GM19372 (cell line): ENCODE data around the gene THADA.
A peak's percentile ranks its signal among the peaks of the same experiment; 100 is the strongest.

Experiments
- ATAC-seq: cut with Tn5 transposase; IDR thresholded peaks from one replicate; pipeline ENCODE4 v1.9.1; 2021; ENCODE audit warnings: mild to moderate bottlenecking, low read depth, moderate library complexity; ENCODE audit not compliant: unreplicated experiment

The THADA gene

DNA sequence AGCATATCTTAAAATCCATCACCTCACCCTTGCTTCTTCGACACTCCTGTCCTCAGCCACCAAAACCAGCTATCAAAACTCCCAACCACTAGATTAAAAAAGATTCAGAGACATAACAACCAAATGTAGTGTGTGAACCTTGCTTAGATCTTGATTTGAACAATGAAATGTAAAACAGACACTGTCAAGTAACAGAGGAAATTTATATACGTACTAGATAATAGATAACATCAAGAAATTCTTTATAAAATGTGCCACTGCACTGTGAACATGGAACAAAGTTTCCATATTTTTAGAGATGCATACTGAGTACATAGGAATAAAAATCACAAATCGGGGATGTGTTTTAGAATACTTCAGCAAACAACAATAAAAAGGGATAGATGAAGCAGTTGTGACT, 86.0 kb downstream of the THADA start:
- no peak for ATAC-seq

DNA sequence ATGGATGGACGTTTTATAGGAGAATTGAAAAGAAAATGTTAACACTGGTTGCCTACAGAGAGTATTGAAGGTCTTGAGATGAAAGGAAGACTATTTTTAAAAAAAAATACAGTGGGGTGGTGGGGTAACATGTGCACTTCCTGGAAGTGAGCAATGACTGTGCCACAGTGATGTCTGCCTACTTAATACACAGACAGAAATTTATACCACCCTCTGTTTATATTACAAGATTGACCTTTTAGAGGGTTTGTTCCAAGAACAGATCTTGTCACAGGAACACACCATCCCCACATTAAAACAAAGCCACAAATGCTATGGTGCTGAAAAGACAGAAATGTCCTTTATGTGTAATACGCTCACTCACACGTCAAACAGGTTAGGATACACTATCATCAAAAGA, 87.6 kb downstream of the THADA start:
- ATAC-seq, result no peak

DNA sequence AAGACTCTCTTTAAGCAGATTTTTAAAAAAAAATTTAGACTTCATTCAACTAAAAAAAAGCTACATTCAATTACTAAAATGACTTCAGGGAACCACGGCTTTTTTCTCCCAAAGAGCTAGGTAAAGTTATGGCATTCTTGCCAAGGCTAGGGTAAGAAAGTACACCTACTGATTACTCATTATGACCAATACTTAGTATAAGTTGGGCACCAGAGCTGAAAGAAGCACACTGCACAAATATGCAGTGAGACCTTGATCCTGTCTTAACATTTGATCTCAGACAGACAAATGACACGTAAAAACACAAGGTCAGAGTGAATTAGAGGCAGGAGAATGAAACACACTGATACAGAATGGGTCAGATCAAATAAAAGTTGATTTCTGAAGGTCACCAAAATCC, 88.7 kb downstream of the THADA start:
- ATAC-seq, result no peak

- ATAC-seq, result no peak
These were observed 100.1 kb downstream of the THADA start for GRCh38 chr2:43495727-43496126.

DNA sequence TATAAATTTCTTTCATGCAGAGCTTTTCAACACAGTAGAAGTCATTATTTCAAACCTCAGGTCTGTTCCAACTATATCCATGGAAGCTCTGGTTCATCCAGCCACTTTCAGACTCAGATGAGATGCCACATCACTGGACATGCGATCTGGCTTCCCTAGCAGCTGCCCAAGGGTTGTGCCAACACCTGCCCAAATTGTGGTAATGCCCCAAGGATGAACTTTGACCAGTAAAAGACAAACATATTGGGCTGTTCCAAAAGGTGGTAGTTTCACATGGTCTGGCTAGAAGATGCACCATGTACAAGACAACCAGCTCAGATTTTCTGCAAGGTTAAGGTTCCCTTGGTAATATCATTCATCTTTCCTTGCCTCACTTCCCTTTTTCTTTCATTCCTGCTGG, 101.9 kb downstream of the THADA start:
- no peak for ATAC-seq

DNA sequence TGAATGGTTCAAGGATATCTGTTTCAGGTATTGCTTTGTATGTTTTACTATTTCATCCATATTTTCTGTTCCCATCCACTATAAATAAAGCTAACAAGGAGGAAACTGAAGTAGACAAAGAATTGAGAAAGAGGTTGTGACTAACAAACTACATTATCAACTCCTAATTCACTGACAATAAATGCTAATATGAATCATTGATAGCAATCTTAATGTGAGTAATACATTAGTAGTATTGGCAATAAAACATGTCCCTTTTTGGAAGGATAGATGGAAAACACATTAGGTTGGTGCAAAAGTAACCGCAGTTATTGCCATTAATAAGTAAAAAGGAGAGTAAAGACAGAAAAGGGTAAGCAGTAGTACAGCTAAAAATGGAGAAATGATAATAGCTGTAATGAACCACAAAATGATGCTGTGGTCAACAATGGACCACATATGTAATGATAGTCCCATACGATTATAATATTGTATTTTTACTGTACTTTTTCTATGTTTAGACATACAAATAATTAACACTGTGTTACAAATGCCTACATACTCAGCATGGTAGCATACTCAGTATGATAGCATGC, 104.7 kb downstream of the THADA start:
- ATAC-seq, result no peak

GRCh38 chr2:43490252-43490786, 105.5 kb downstream of the THADA start:
- ATAC-seq, result no peak

DNA sequence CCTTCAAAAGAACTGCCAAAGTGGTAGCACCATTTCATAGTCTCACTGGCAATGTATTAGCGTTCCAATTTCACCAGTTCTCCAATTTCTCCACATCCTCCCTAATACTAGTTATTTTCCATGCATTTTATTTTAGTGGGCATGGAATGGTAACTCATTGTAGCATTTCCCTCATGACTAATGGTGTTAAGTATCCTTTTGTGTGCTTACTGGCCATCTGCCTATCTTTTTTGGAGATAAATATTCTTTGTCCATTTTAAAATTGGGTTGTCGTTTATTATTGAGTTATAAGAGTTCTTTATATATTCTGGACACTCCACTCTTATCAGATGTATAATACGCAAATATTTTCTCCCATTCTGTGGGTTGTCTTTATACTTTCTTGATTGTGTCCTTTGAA, 107.1 kb downstream of the THADA start:
- no peak for ATAC-seq

DNA sequence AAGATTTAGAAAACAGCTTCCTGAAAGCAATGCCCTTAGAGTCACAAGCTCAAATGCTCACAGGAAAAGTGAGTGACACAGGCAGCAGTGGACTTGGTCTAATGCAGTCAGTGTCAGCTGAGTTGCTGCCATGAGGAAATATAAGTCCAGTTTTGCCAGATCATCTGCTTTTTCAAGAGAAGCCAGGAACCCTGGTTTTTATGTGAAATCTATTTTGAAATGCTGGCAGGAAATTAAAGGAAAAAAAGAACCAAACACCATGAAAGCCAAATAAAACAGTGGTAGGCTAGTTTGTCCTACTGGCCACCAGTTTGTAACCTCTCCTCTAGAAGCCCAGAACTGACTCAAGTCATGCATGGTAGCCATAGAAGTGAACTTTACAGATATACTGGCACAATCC, 109.2 kb downstream of the THADA start:
- ATAC-seq, result no peak

- ATAC-seq, result no peak
These were observed 111.4 kb downstream of the THADA start for GRCh38 chr2:43484323-43484930.

DNA sequence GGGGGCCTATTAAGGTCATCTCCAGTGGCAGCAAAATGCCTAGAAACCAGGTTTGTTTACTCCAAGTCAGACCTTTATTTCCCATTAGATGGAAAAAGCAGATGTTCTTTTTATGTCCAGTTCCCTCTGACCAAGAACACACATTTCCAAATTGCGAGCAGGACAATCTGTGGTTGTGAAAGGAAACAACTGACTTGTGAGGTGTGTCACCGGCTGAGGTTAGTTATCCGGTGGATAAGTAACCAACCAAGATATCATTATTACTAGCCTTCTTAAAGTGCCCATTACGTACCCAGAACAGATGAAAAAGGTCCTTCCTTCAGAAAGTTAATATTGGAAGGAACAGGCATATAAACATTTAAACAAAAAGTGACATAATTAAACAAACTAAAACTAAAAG, 112.9 kb downstream of the THADA start:
- ATAC-seq, result peak; percentile 54

- ATAC-seq, result no peak
These were observed 113.8 kb downstream of the THADA start for GRCh38 chr2:43481927-43482542.

- ATAC-seq, result no peak
These were observed 115.0 kb downstream of the THADA start for GRCh38 chr2:43480874-43481273.

GRCh38 chr2:43478412-43479086, 117.3 kb downstream of the THADA start:
- ATAC-seq, result no peak

DNA sequence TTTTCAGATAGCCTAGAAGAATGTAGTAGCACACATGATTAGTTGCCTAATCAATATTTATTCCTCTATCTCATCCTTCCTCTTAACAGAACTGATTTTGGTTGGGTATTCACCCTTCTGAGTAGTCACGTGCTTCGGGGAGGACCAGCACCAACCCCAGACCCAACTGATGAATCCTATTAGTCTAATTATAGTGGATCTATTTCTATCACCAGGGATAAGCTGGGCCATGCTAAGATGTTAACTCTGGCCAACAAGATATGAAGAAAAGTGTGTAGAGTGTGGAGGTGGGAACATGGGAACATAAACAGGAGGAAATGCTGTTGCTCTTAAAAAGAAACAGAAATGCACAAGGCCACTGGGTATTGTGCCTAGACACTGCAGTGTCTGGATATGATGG, 119.9 kb downstream of the THADA start:
- ATAC-seq, result no peak

DNA sequence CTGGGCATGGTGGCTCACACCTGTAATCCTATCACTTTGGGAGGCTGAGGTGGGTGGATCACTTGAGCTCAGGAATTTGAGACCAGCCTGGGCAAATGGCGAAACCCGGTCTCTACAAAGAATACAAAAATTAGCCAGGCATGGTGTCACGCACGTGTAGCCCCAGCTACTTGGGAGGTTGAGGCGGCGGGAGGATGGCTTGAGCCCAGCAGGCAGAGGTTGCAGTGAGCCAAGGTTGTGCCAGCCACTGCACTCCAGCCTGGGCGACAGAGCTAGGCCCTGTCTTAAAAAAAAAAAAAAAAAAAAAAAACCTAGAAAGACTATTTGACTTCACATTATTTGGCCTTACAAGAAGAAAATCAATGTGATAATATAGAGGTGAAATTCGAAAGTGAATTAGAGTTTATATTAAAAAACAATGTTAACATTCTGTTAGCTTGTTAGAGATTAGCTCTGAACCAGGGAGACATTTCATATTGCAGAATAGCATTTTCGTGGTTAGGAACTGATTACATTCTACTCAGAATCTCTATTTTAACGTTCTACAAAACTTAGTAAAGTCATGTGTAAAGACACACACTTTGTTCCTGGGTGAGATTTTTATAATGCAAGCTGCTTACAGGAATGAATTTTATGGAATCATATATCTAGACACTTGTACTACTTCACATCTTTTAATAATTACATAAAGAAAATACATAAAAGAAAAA, 120.5 kb downstream of the THADA start:
- ATAC-seq, result no peak

GRCh38 chr2:43474273-43474672, 121.6 kb downstream of the THADA start:
- no peak for ATAC-seq

- no peak for ATAC-seq
These were observed 122.1 kb downstream of the THADA start for GRCh38 chr2:43473767-43474166.

DNA sequence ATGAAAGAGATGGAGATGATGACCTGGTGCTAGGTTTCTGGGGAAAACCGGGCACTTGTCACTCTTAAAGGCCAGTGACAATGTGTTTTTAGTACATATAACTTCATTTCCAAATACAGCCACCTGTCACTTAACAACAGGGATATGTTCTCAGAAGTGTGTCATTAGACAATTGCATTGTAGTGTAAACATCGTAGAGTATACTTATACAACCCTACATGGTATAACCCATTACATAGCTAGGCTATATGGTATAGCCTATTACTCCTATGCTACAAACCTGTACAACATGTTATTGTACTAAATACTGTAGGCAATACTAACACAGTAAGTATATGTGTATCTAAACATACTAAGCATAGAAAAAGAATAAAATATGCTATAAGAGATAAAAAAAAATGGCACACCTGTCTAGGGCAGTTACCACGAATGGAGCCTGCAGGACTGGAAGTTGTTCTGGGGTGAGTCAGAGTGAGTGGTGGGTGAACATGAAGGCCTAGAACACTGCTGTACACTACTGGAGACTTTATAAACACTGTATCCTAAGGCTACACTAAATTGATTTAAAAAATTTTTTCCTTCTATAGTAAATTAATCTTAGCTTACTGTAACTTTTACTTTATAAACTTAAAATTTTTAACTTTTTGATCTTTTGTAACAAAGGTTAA, 123.2 kb downstream of the THADA start:
- no peak for ATAC-seq

GRCh38 chr2:43469713-43470112, 126.1 kb downstream of the THADA start:
- no peak for ATAC-seq
